Measurements from ENCODE around the gene SAPCD1.

Gene SAPCD1

GRCh38 chr6:31778193-31778592, 15.7 kb downstream of the SAPCD1 start:
- peaks cover 44% of the 10 kb centered on the region for H3K36me3 ChIP-seq (ENCODE audit: control insufficient read depth, insufficient read depth, low read length)
- no peaks in the 10 kb centered on the region for H3K27me3 ChIP-seq (replicated peaks; ENCODE audit: control insufficient read depth, insufficient read depth, low read length, poor library complexity, severe bottlenecking)
- no peaks in the 10 kb centered on the region for H3K9me3 ChIP-seq (ENCODE audit: control insufficient read depth, low read length)
- H3K4me3 ChIP-seq (ENCODE audit: insufficient read depth, low read depth, low read length, poor library complexity, severe bottlenecking) = no peak overlapping the region
- no peak for DNase-seq
- peaks cover 24% of the 10 kb centered on the region for H3K4me1 ChIP-seq (ENCODE audit: control insufficient read depth, insufficient read depth, low read length, poor library complexity, severe bottlenecking)
- no peak overlapping the region for H3K27ac ChIP-seq (ENCODE audit: insufficient read depth, low read length, poor library complexity, severe bottlenecking)

- DNase-seq = no peak
- H3K36me3 ChIP-seq (ENCODE audit: control insufficient read depth, insufficient read depth, low read length) = peaks cover 47% of the 10 kb centered on the region
- H3K4me3 ChIP-seq (ENCODE audit: insufficient read depth, low read depth, low read length, poor library complexity, severe bottlenecking) = no peak overlapping the region
- H3K27me3 ChIP-seq (replicated peaks; ENCODE audit: control insufficient read depth, insufficient read depth, low read length, poor library complexity, severe bottlenecking) = no peaks in the 10 kb centered on the region
- H3K27ac ChIP-seq (ENCODE audit: insufficient read depth, low read length, poor library complexity, severe bottlenecking) = no peak overlapping the region
- H3K9me3 ChIP-seq (ENCODE audit: control insufficient read depth, low read length) = no peaks in the 10 kb centered on the region
- peaks cover 21% of the 10 kb centered on the region for H3K4me1 ChIP-seq (ENCODE audit: control insufficient read depth, insufficient read depth, low read length, poor library complexity, severe bottlenecking)
Measured at GRCh38 chr6:31778999-31779885, 16.8 kb downstream of the SAPCD1 start.

GRCh38 chr6:31779908-31780307, 17.5 kb downstream of the SAPCD1 start:
- H3K27ac ChIP-seq (ENCODE audit: insufficient read depth, low read length, poor library complexity, severe bottlenecking) = no peak overlapping the region
- H3K27me3 ChIP-seq (replicated peaks; ENCODE audit: control insufficient read depth, insufficient read depth, low read length, poor library complexity, severe bottlenecking) = no peaks in the 10 kb centered on the region
- peaks cover 54% of the 10 kb centered on the region for H3K36me3 ChIP-seq (ENCODE audit: control insufficient read depth, insufficient read depth, low read length)
- DNase-seq = no peak
- no peaks in the 10 kb centered on the region for H3K9me3 ChIP-seq (ENCODE audit: control insufficient read depth, low read length)
- H3K4me3 ChIP-seq (ENCODE audit: insufficient read depth, low read depth, low read length, poor library complexity, severe bottlenecking) = no peak overlapping the region
- peaks cover 21% of the 10 kb centered on the region for H3K4me1 ChIP-seq (ENCODE audit: control insufficient read depth, insufficient read depth, low read length, poor library complexity, severe bottlenecking)

GRCh38 chr6:31780507-31781243, 18.2 kb downstream of the SAPCD1 start:
- DNase-seq = no peak
- no peak overlapping the region for H3K4me3 ChIP-seq (ENCODE audit: insufficient read depth, low read depth, low read length, poor library complexity, severe bottlenecking)
- no peak overlapping the region for H3K27ac ChIP-seq (ENCODE audit: insufficient read depth, low read length, poor library complexity, severe bottlenecking)
- H3K9me3 ChIP-seq (ENCODE audit: control insufficient read depth, low read length) = no peaks in the 10 kb centered on the region
- H3K4me1 ChIP-seq (ENCODE audit: control insufficient read depth, insufficient read depth, low read length, poor library complexity, severe bottlenecking) = peaks cover 21% of the 10 kb centered on the region
- H3K27me3 ChIP-seq (replicated peaks; ENCODE audit: control insufficient read depth, insufficient read depth, low read length, poor library complexity, severe bottlenecking) = no peaks in the 10 kb centered on the region
- peaks cover 61% of the 10 kb centered on the region for H3K36me3 ChIP-seq (ENCODE audit: control insufficient read depth, insufficient read depth, low read length)

- Histone ChIP-seq H3K4me3 (ENCODE audit: insufficient read depth, low read depth, low read length, poor library complexity, severe bottlenecking) (no peak overlapping the region), H3K27me3 (replicated peaks; ENCODE audit: control insufficient read depth, insufficient read depth, low read length, poor library complexity, severe bottlenecking) (no peaks in the 10 kb centered on the region), H3K9me3 (ENCODE audit: control insufficient read depth, low read length) (no peaks in the 10 kb centered on the region), H3K36me3 (ENCODE audit: control insufficient read depth, insufficient read depth, low read length) (peaks cover 61% of the 10 kb centered on the region), H3K27ac (ENCODE audit: insufficient read depth, low read length, poor library complexity, severe bottlenecking) (no peak overlapping the region), H3K4me1 (ENCODE audit: control insufficient read depth, insufficient read depth, low read length, poor library complexity, severe bottlenecking) (peaks cover 14% of the 10 kb centered on the region)
- no peak for DNase-seq
Measured at GRCh38 chr6:31781244-31782125, 19.0 kb downstream of the SAPCD1 start.

GRCh38 chr6:31782126-31782855, 19.8 kb downstream of the SAPCD1 start:
- Histone ChIP-seq H3K27ac (ENCODE audit: insufficient read depth, low read length, poor library complexity, severe bottlenecking) (no peak overlapping the region), H3K27me3 (replicated peaks; ENCODE audit: control insufficient read depth, insufficient read depth, low read length, poor library complexity, severe bottlenecking) (no peaks in the 10 kb centered on the region), H3K4me3 (ENCODE audit: insufficient read depth, low read depth, low read length, poor library complexity, severe bottlenecking) (no peak overlapping the region), H3K9me3 (ENCODE audit: control insufficient read depth, low read length) (no peaks in the 10 kb centered on the region), H3K36me3 (ENCODE audit: control insufficient read depth, insufficient read depth, low read length) (peaks cover 61% of the 10 kb centered on the region), H3K4me1 (ENCODE audit: control insufficient read depth, insufficient read depth, low read length, poor library complexity, severe bottlenecking) (peaks cover 6% of the 10 kb centered on the region)
- DNase-seq = no peak

GRCh38 chr6:31784098-31784925, 21.9 kb downstream of the SAPCD1 start:
- Histone ChIP-seq H3K27me3 (replicated peaks; ENCODE audit: control insufficient read depth, insufficient read depth, low read length, poor library complexity, severe bottlenecking) (no peaks in the 10 kb centered on the region), H3K36me3 (ENCODE audit: control insufficient read depth, insufficient read depth, low read length) (peaks cover 54% of the 10 kb centered on the region), H3K9me3 (ENCODE audit: control insufficient read depth, low read length) (no peaks in the 10 kb centered on the region), H3K4me3 (ENCODE audit: insufficient read depth, low read depth, low read length, poor library complexity, severe bottlenecking) (no peak overlapping the region), H3K4me1 (ENCODE audit: control insufficient read depth, insufficient read depth, low read length, poor library complexity, severe bottlenecking) (no peaks in the 10 kb centered on the region), H3K27ac (ENCODE audit: insufficient read depth, low read length, poor library complexity, severe bottlenecking) (no peak overlapping the region)
- no peak for DNase-seq

- Histone ChIP-seq H3K27ac (ENCODE audit: insufficient read depth, low read length, poor library complexity, severe bottlenecking) (no peak overlapping the region), H3K4me1 (ENCODE audit: control insufficient read depth, insufficient read depth, low read length, poor library complexity, severe bottlenecking) (no peaks in the 10 kb centered on the region), H3K36me3 (ENCODE audit: control insufficient read depth, insufficient read depth, low read length) (peaks cover 45% of the 10 kb centered on the region), H3K27me3 (replicated peaks; ENCODE audit: control insufficient read depth, insufficient read depth, low read length, poor library complexity, severe bottlenecking) (no peaks in the 10 kb centered on the region), H3K4me3 (ENCODE audit: insufficient read depth, low read depth, low read length, poor library complexity, severe bottlenecking) (no peak overlapping the region), H3K9me3 (ENCODE audit: control insufficient read depth, low read length) (no peaks in the 10 kb centered on the region)
- no peak for DNase-seq
Measured at GRCh38 chr6:31785475-31785874, 23.0 kb downstream of the SAPCD1 start.
